ENCODE measurements around the gene SPANXN2.
"Not testable (repeated sequence)": the region's sequence is repeated elsewhere in the genome, so short reads cannot be mapped to it uniquely, and the experiment has no call there.

The SPANXN2 gene

GRCh38 chrX:143720652-143721051 lies at the start of gene SPANXN2:
SPANXN2 (minus strand) TSS chrX:143720752; CDS start chrX:143720668, 84 bp downstream.
- not testable (repeated sequence) for H3K4me1 ChIP-seq (ENCODE audit: insufficient read depth, low read length); H3K36me3 ChIP-seq (ENCODE audit: insufficient read depth, low read length); H3K9ac ChIP-seq (ENCODE audit: low read depth, low read length); H3K9me3 ChIP-seq (ENCODE audit: control insufficient read depth, insufficient read depth, low read length)

GRCh38 chrX:143768976-143769375 lies 48.4 kb upstream of the SPANXN2 start:
- Histone ChIP-seq H3K9me3 (ENCODE audit: control insufficient read depth, insufficient read depth, low read length) (no peaks in the 10 kb centered on the region; the same call in 1 of the 2 replicates), H3K36me3 (ENCODE audit: insufficient read depth, low read length) (no peaks in the 10 kb centered on the region), H3K4me1 (ENCODE audit: insufficient read depth, low read length) (no peaks in the 10 kb centered on the region), H3K9ac (ENCODE audit: low read depth, low read length) (no peak overlapping the region)

- not testable (repeated sequence) for H3K9me3 ChIP-seq (ENCODE audit: control insufficient read depth, insufficient read depth, low read length); H3K36me3 ChIP-seq (ENCODE audit: insufficient read depth, low read length); H3K4me1 ChIP-seq (ENCODE audit: insufficient read depth, low read length); H3K9ac ChIP-seq (ENCODE audit: low read depth, low read length)
These were observed 47.2 kb upstream of the SPANXN2 start for GRCh38 chrX:143767789-143768188.

GRCh38 chrX:143757887-143758286 lies 37.3 kb upstream of the SPANXN2 start:
- H3K36me3 ChIP-seq (ENCODE audit: insufficient read depth, low read length) = no peaks in the 10 kb centered on the region
- no peaks in the 10 kb centered on the region for H3K9me3 ChIP-seq (ENCODE audit: control insufficient read depth, insufficient read depth, low read length)
- H3K4me1 ChIP-seq (ENCODE audit: insufficient read depth, low read length) = no peaks in the 10 kb centered on the region; the same call in 1 of the 2 replicates
- peak overlapping the region; percentile 63 for H3K9ac ChIP-seq (ENCODE audit: low read depth, low read length)

- no peaks in the 10 kb centered on the region for H3K36me3 ChIP-seq (ENCODE audit: insufficient read depth, low read length)
- no peaks in the 10 kb centered on the region; the same call in 1 of the 2 replicates for H3K4me1 ChIP-seq (ENCODE audit: insufficient read depth, low read length)
- no peaks in the 10 kb centered on the region for H3K9me3 ChIP-seq (ENCODE audit: control insufficient read depth, insufficient read depth, low read length)
- H3K9ac ChIP-seq (ENCODE audit: low read depth, low read length) = peak overlapping the region; percentile 63
These were observed 36.8 kb upstream of the SPANXN2 start for GRCh38 chrX:143757375-143757774.

GRCh38 chrX:143754183-143754582 lies 33.6 kb upstream of the SPANXN2 start:
- H3K4me1 ChIP-seq (ENCODE audit: insufficient read depth, low read length) = no peaks in the 10 kb centered on the region; the same call in 1 of the 2 replicates
- H3K9ac ChIP-seq (ENCODE audit: low read depth, low read length) = no peak overlapping the region
- H3K36me3 ChIP-seq (ENCODE audit: insufficient read depth, low read length) = no peaks in the 10 kb centered on the region
- H3K9me3 ChIP-seq (ENCODE audit: control insufficient read depth, insufficient read depth, low read length) = no peaks in the 10 kb centered on the region

- Histone ChIP-seq H3K9me3 (ENCODE audit: control insufficient read depth, insufficient read depth, low read length) (no peaks in the 10 kb centered on the region), H3K9ac (ENCODE audit: low read depth, low read length) (no peak overlapping the region), H3K4me1 (ENCODE audit: insufficient read depth, low read length) (no peaks in the 10 kb centered on the region), H3K36me3 (ENCODE audit: insufficient read depth, low read length) (no peaks in the 10 kb centered on the region)
These were observed 13.3 kb upstream of the SPANXN2 start for GRCh38 chrX:143733866-143734265.

GRCh38 chrX:143726296-143726695 lies 5.7 kb upstream of the SPANXN2 start:
- Histone ChIP-seq H3K9me3 (ENCODE audit: control insufficient read depth, insufficient read depth, low read length) (no peaks in the 10 kb centered on the region), H3K4me1 (ENCODE audit: insufficient read depth, low read length) (no peaks in the 10 kb centered on the region), H3K36me3 (ENCODE audit: insufficient read depth, low read length) (no peaks in the 10 kb centered on the region), H3K9ac (ENCODE audit: low read depth, low read length) (no peak overlapping the region)

GRCh38 chrX:143701460-143701859 lies 19.1 kb downstream of the SPANXN2 start:
- Histone ChIP-seq H3K9me3 (ENCODE audit: control insufficient read depth, insufficient read depth, low read length) (peaks cover 15% of the 10 kb centered on the region), H3K36me3 (ENCODE audit: insufficient read depth, low read length) (no peaks in the 10 kb centered on the region), H3K9ac (ENCODE audit: low read depth, low read length) (no peak overlapping the region), H3K4me1 (ENCODE audit: insufficient read depth, low read length) (no peaks in the 10 kb centered on the region)

GRCh38 chrX:143694885-143695284 lies 25.7 kb downstream of the SPANXN2 start:
- Histone ChIP-seq H3K9me3 (ENCODE audit: control insufficient read depth, insufficient read depth, low read length) (no peaks in the 10 kb centered on the region), H3K4me1 (ENCODE audit: insufficient read depth, low read length) (no peaks in the 10 kb centered on the region), H3K9ac (ENCODE audit: low read depth, low read length) (no peak overlapping the region), H3K36me3 (ENCODE audit: insufficient read depth, low read length) (no peaks in the 10 kb centered on the region)

- no peaks in the 10 kb centered on the region for H3K36me3 ChIP-seq (ENCODE audit: insufficient read depth, low read length)
- H3K9me3 ChIP-seq (ENCODE audit: control insufficient read depth, insufficient read depth, low read length) = no peaks in the 10 kb centered on the region; the same call in 1 of the 2 replicates
- H3K9ac ChIP-seq (ENCODE audit: low read depth, low read length) = no peak overlapping the region
- no peaks in the 10 kb centered on the region for H3K4me1 ChIP-seq (ENCODE audit: insufficient read depth, low read length)
These were observed 37.1 kb downstream of the SPANXN2 start for GRCh38 chrX:143683486-143683885.

GRCh38 chrX:143674926-143675325 lies 45.6 kb downstream of the SPANXN2 start:
- Histone ChIP-seq H3K4me1 (ENCODE audit: insufficient read depth, low read length) (no peaks in the 10 kb centered on the region), H3K9ac (ENCODE audit: low read depth, low read length) (no peak overlapping the region), H3K9me3 (ENCODE audit: control insufficient read depth, insufficient read depth, low read length) (no peaks in the 10 kb centered on the region), H3K36me3 (ENCODE audit: insufficient read depth, low read length) (no peaks in the 10 kb centered on the region)

GRCh38 chrX:143669395-143669794 lies 51.2 kb downstream of the SPANXN2 start:
- Histone ChIP-seq H3K4me1 (ENCODE audit: insufficient read depth, low read length) (no peaks in the 10 kb centered on the region), H3K9me3 (ENCODE audit: control insufficient read depth, insufficient read depth, low read length) (no peaks in the 10 kb centered on the region), H3K36me3 (ENCODE audit: insufficient read depth, low read length) (no peaks in the 10 kb centered on the region), H3K9ac (ENCODE audit: low read depth, low read length) (no peak overlapping the region)

- H3K9ac ChIP-seq (ENCODE audit: low read depth, low read length) = no peak overlapping the region
- H3K9me3 ChIP-seq (ENCODE audit: control insufficient read depth, insufficient read depth, low read length) = no peaks in the 10 kb centered on the region
- H3K36me3 ChIP-seq (ENCODE audit: insufficient read depth, low read length) = no peaks in the 10 kb centered on the region
- no peaks in the 10 kb centered on the region for H3K4me1 ChIP-seq (ENCODE audit: insufficient read depth, low read length)
These were observed 56.2 kb downstream of the SPANXN2 start for GRCh38 chrX:143664302-143664701.

GRCh38 chrX:143663755-143664154 lies 56.8 kb downstream of the SPANXN2 start:
- H3K9ac ChIP-seq (ENCODE audit: low read depth, low read length) = no peak overlapping the region
- no peaks in the 10 kb centered on the region for H3K36me3 ChIP-seq (ENCODE audit: insufficient read depth, low read length)
- H3K4me1 ChIP-seq (ENCODE audit: insufficient read depth, low read length) = no peaks in the 10 kb centered on the region
- H3K9me3 ChIP-seq (ENCODE audit: control insufficient read depth, insufficient read depth, low read length) = no peaks in the 10 kb centered on the region
